Measurements from ENCODE around the gene NOS2. TPM values are rescaled to one million over a fixed set of nuclear protein-coding genes. Genes with fewer than 3 reads are reported as not detected.

Gene NOS2
- total RNA-seq, 1 donor from 2014 or later = not detected

DNA sequence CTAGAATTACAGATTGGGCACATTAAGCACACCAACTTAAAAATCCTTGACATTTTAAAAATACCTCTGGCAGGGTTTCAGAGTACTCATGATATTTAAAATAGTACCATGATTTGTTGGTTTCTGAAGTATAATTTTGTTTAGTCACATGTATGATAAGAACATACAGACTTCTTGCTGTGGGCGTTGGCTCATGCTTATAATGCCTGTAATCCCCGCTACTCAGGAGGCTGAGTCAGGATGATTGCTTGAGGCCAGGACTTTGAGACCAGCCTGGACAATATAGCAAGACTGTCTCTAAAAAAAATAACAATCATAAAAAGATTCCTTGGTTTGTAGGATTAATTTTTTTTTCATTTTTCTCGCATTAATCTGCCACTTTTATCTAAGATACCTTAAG, 78.5 kb downstream of the NOS2 start:
- DNase-seq (ENCODE audit: low read depth, low spot score) = no peak

Other genes with a start within 250 kb of the NOS2 start
- gene LGALS9, start 169.3 kb downstream of the NOS2 start, total RNA-seq = 7.2 TPM in 2 replicates
- gene LYRM9, start 92.8 kb upstream of the NOS2 start, total RNA-seq = 1.1 and 5.9 TPM in 2 replicates
- 34.8 and 40.4 TPM in 2 replicates for gene NLK, start 242.1 kb upstream of the NOS2 start, total RNA-seq